Islet precursor cell (in vitro differentiated cells): ENCODE results near the gene FPGS.
"Not testable (repeated sequence)": the region's sequence is repeated elsewhere in the genome, so short reads cannot be mapped to it uniquely, and the experiment has no call there.

Experiments used
- DNase-seq: peaks from one replicate; pipeline ENCODE4 v3.0.0-alpha.2; 2018

Gene FPGS

DNA sequence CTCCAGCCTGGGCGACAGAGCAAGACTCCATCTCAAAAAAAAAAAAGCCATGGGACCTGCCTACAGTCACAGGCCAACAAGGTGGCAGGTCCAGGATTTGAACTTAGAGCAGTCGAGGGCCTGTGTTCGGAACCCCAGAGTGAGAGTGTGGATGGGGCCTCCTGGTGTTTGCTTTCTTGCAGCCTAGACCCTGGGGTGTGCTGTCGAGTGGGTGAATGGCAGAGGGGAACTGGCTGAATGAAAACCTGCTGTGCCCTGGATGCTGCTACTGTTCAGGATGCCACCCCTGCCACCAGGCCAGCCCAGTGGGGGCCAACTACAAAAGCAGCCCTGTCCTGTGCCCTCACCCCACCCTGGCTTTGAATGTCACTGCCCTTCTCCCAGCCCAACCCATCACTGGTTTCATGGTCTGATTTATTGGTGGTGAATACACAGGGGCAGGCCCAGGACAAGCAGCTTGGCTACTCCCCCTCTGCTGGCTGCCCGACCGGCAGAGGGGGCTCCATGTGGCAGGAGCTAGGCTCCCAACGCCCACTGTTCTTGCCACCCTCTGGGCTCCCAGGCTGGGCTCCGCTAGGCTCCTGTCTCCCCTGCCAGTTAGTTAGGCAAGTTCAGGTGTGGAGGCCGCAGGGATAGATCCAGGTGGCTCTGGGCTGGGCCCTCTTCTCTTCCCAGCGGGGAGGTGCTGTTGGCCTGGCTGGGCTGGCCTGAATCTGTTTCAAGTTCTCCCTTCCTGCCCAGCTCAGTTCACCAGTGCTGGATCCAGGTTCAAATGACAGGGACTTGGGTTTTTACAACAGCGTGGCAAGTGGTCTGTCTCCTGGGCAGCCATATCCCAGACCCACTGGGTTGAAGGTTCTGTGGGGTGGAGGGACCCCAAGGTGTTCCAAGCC lies 12.2 kb downstream of the FPGS start:
- DNase-seq = no peak

DNA sequence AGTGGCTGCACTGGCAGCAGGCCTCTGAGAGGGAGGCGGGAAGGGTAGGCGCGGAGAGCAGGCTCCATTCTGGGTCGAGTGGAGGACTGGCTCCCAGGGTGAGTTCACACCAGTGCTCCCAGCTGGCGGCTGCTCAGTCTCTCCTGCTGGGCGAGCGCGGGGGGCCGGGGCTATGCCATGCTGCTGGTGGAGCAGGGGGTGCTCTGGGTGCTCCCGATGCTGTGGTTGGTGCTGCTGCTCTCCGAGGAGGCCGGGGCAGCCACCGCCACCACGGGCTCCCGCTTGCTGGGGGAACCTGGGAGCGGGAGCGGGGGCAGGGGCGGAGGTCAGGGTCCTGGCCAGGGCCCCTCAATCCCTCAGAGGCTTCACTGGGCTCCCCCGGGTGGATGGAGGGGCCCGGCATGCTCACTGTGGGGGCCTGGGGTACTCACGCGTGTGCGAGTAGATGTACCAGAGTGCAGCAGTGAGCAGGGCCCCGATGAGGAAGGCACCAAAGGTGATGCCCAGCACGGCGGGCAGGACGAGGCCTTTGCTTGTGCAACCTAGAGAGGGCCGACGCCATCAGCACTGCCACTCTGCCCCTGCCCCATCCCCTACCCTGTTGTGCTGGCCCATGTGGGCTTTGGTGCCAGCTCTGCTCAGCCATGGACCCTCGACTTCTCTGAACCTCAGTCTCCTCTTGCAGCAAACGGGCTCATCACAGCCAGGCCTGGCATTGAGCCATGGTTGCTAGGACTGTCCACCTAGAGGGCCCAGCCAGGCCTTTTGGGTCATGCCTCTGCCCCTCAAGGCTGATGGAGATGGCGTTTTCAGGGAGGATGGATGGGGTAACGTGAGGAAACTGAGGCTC lies 13.1 kb downstream of the FPGS start:
- no peak for DNase-seq

DNA sequence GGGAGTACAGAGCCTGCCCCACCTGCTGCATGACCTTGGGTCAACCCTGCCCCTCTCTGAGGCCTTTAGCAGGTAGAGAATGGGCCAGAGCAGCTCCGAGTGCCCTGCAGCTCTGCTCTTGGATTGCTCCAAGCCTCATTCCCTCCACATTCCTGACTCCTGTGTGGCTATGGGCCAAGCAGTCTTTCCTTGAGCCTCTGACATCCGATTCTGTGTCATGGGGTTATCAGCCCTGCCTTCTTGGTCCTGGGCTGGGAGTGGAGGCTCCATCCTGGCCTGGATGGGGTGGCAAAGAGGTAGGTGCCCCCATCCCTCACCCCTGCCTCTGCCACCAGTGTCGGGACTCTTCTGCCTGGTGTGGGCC lies 13.7 kb downstream of the FPGS start:
- no peak for DNase-seq

DNA sequence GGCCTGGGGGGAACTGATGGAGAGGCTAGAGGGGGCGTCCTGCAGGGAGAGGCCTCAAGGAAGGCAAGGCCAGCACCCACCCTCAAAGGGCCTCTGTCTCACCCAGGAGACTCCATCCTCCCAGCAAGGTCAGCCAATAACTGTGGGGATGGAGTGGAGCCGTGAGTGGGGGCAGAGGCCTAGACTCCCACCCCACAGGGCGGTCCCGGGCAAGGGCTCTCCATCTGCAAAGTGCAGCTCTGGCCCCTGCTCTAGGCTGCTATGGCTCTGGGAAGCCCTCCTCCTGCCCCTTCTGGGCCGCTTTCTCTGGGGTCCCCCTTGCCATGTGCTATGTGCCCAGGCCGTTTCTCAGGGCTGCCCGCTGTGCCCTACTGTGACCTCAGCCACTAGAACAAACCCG lies 14.0 kb downstream of the FPGS start:
- DNase-seq = no peak

DNA sequence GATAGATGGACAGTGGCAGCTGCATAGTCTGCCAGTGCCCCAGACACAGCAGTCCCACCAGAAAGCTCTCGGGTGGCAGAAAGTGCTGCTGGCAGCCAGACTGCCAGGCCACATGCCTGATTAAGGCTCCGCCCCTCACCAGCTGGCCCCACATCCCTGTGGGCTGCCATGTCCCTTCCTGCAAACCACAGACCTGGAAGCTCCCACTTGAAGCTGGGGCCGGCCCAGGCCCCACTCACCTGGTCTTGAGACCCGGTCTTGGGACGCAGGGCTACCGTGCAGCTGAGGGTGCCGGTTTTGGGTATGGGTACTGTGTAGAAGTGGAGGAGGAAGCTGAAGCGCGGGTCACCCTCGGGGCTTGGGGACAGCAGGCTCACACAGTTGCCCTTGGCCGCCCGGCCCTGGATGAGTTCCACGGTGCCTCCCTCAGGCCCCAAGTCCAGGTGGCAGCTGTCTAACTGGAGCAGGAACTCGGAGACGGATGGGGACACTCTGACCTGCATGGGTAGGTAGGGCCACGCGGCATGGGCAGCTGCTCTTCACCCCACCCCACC lies 15.3 kb downstream of the FPGS start:
- peak; percentile 53 for DNase-seq

DNA sequence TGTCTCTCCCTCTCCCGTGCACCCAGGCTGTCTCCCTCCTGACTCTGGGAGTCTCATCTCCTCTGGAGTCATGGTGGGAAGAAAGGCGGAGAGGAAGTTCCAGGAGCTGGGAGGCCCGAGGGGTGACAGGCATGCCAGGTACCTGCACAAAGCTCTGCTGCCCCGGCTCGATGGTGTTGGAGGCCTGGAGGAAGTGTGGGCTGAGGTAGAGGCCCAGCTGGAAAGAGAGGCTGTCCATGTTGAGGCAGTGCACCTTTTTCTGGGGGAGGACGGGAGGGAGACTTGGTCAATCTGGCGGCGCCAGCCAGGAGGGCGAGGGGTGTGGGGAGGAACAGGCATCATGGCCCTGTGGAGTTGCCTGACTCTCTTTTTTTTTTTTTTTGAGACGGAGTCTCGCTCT lies 15.9 kb downstream of the FPGS start:
- DNase-seq = peak; percentile 47

DNA sequence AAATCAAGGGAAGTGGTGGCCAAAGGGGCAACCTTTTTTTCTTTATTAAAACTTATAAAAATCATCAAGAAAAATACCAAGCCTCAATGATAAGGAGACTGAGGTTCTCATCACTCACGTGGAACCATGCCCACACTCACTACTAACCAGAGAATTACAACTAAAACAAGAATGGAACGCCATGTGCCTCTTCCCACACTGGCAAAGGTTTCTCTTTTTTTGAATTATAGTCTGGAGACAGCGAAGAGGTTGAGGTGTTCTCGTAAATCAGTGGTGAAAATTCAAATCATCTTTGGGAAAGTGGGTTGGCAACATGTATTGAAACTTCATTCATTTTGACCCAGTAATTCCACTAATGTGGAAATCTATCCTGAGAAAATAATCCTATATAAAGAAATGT lies 19.4 kb downstream of the FPGS start:
- no peak for DNase-seq

DNA sequence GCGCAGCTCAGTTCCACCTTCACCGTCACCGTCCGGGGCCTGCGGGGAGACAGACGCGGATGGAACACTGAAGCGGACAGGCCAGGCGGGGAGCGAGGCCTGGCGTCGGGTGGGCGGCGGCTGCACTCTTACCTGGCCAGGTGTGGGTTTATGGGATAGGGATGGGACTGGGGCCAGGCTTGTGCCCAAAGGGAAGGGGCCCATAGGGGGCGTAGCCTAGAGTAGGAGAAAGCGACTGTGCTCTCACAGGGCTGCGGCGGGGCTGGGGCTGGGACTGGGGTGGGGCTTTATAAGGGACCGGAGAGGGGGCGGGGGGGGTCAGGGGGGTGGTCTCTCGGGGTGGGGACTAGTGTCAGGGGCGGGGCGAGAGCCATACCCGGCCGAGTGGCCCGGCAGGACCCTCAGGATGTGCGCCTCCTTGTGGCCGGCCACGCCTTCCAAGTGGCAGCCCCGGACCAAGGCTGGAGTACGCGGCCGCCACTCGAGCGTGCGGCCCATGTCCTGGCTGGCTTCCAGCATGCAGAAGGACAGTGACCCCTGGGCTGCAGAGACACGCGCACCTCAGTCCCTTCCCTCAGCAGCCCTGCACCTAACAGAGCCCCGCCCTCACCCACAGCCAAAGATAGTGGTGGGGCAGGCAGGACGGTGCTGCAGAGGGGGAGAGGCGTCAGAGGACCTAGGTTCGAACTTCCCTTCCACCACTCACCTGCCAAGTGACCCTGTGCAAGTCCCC lies 22.8 kb downstream of the FPGS start:
- DNase-seq = peak; percentile 88

DNA sequence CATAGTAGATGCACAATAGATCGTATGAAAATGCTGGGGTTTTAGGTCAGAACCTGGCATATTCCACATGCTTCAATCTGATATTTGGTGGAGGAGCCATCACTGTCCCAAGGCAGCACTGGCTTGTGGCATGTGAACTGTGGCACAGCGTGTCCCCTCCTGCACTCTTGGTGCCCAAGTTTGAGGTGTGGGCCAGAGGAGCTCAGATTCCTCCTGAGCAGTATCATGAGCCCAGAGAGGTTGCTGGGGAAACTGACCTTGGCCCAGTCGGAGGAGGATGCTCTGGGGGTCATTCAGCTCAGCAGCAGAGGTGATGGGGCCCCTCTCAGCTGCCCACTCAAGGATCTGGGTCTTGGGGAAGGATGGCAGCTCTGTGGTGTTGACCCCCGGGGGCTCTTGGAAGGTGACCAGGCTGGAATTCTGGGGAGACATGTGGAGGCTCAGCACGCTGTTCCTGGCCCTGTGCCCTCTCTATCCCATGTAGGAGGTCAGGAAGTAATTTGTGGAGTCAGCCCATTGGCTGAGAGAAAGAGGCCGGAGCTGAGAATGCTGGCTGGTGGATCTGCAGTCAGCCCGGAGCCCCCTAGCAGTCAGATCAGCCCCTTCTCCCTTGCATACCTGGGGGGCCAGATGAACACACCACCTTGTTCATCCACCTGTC lies 23.7 kb downstream of the FPGS start:
- no peak for DNase-seq

DNA sequence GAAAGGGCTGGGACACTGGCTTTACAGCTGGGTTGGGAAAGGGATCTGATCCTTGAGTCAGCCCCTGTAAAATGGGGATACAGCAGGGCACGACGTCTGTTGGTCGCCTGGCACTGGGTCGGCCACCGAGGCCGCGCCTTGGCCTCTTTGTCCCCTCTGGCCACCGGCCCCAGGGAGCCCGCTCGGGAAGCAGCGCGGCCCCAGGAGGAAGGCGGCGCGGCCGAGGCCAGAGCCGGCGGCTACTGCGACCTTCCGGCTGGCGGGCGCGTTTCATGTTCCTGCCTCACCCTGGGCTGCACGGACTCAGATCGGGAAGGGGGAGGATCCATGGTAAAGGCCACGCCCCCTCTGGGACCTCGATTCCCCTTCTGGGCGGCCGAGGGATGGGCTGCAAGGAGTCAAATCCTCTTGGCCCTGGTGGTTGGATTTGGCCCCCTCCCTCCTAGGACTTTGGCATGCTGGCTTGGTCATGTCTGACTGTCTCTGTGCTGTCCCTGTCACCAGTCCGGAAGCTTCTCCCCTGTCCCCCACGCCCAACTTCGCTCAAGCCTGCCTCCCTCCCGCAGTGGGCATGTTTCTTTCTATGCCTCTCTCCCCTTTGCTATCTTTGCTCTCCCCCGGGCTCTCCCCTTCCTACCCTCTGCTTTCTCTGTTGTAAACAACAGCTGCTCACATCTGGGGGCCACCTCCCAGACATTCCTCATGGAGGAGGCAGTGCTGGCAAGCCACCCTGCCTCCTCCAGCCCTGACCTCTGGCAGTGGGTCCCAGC lies 25.8 kb downstream of the FPGS start:
- DNase-seq = peak; percentile 95

DNA sequence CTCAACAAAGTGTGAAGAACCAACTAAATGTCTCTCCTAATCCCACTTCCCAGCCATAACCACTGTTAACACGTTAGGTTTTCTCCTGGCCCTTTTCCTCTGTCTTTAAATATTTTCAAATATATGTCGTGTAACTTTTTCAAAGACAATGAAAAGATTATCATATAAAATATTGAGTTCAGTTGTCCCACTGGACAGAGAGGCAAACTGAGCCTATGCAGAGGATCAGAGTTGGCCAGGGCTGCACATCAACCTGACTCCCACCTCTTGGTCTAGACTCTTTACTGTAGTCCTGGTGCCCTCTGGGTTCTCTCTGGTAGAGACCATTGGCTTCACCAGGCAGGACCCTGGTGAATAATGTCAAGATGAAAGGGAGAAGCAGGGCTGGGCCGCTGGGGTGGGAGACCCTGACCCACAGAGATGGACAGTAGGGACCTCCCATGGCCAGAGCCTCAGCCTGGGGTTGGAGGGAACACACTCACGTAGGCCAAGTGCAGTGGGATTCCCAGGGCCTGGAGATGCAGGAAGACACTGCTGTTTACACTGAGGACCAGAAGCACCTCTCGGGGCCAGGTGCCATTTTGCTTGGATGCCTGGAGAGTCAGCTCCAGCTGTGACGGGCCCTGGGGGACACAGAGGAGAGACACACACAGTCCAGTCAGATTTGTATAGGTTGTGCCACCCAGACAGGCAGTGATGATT lies 26.7 kb downstream of the FPGS start:
- no peak for DNase-seq

DNA sequence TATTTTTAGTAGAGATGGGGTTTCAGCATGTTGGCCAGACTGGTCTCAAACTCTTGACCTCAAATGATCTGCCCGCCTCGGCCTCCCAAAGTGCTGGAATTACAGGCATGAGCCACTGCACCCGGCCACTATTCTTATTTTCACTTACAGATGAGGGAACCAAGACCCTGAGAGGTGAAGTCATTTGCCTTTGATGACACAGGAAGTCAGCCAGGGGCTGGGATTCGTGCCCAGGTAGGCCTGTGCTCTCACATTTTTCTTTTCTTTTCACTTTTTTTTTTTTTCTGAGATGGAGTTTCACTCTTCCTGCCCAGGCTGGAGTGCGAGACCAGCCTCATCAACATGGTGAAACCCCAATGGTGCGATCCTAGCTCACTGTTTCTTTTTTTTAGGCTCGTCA lies 29.6 kb downstream of the FPGS start:
- DNase-seq = no peak

DNA sequence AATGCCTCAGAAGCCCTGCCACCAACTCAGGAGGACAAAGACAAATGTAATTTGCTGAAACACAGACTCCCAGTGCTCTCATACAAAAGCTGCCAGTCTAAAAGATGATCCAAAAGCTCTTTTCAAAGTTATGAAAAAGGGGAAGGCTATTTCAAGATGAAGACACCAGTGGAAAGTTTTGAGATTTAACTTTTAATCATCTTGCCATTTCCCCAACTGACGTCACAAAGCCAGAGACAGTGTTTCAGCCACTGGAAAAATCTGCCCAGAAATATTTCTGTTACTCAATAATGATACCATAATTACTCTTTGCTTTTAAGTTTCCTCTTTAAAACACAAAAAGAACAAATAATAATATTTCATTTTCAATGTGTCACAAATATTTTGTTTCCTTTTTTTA lies 30.9 kb downstream of the FPGS start:
- DNase-seq = no peak

DNA sequence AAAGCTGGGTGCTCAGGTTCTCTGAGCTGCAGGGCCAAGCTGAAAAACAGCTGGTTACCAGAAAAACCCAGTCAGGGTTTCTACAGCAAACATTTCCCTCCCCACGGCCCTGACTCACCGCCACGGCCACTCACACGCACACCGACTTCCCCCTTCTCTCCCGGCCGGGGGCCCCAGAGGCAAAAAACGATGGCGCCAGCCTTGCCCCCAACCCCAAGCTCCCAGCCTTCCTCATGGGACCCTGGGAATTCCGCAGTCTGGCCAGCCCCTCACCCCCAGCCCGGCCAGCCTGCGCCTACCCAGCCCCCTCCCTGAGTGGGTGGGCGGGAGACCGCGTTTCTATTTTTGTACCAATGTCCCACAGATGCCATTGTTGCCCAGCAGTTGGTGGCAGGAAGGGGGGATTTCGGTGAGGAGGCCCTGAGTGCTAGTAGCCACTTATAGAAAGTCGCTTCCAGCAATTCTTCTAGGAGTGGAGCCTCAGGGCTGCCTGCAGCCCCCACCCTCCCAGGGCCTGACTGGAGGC lies 33.4 kb downstream of the FPGS start:
- DNase-seq = no peak

DNA sequence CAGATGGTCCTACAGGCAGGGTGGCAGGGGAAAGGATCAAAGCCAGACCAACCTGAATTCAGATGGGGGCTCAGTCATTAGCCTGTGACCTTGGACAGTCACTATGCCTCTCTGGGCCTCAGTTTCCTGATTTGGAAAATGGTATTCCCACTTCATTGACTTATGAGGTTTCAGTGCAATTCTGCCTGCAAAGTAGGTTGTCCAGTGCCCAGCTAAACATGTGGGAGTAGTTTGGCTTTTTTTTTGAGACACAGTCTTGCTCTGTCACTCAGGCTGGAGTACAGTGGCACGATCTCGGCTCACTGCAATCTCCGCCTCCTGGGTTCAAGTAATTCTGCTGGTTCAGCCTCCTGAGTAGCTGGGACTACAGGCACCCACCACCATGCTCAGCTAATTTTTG lies 33.9 kb downstream of the FPGS start:
- DNase-seq = not testable (repeated sequence)

DNA sequence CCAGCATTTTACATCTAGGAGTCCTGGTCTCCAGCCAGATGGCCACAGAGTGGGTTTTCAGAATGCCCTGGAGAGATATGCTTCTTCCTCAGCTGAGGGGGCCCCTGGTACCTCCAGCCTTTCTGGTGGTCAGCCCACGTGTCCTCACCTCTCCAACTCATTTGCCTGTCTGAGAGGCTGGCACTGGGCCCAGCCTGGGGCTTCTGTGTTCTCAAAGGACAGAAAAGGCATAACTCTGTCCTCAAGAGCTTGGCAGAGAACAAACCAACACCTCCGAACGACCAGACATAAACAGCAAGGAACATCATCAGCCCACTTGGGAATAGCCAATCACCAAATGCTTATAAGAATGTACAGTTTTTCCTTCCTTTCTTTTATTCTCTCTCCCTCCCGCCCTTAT lies 34.7 kb downstream of the FPGS start:
- no peak for DNase-seq

DNA sequence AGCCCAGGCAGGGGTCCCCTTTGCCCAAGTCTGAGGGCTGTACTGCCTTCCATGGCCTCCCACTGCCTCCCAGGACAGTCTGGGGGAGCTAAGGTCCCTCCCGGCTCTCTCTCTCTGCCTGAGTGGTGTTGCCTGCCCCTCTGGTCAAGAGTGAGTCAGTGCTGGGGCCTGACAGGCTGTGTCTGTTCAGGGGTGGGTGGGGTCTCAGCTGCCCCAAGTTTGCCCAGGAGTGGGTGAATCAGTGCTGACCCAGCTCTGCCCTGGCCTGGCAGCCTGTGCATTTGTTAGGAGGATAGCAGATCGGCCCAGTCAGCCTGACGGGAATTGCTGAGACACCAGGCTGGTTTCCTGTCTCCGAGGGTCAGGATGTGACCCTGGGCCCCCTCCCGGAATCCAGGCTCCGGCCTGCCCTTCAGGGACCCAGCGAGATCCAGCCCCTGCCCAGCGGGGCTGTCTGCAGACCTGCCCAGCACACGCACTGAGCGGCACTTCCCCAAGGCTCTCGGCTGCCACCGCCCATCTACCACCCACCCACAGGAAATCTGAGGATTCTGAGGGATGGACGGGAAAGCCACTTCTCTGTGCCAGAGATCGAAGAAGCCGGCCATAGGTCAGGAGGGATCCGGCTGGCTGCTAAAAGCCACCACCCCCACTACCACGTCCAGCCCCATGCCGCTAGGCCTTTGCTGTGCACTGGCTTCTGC lies 35.8 kb downstream of the FPGS start:
- peak; percentile 82 for DNase-seq

DNA sequence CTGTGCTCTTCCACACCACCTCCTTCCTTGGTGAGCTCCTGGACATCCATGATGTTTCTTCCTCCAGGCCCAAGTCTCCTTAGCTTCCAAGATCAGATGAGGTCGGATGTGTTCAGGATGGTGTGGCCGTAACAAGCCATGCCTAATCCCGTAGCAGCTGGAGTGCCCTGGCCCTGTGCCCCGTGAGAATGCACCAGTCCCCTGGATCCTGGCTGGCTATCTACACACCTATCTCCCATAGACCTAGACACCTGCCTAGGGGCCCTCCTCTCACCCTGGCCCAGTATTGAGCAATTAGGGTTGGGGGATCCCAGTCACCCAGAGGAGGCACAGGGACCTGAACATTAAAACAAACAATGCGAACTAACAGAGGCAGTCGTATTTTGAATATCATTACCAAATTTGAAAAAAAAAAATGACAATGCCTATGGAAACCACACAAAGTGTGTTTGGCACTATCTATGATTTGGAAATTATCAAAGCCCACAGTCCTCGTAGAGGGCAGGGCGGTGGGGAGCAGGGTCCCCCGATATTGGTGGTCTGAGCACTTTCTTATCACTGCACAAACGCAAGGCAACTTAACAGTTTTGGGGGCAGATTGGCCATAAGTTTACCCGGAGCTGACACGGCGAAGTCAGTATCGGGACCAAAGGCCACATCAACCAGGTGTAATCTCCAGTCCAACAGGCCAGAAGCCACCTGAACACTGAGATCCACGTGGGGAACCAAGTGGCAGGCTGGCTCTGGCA lies 38.6 kb downstream of the FPGS start:
- peak; percentile 30 for DNase-seq

DNA sequence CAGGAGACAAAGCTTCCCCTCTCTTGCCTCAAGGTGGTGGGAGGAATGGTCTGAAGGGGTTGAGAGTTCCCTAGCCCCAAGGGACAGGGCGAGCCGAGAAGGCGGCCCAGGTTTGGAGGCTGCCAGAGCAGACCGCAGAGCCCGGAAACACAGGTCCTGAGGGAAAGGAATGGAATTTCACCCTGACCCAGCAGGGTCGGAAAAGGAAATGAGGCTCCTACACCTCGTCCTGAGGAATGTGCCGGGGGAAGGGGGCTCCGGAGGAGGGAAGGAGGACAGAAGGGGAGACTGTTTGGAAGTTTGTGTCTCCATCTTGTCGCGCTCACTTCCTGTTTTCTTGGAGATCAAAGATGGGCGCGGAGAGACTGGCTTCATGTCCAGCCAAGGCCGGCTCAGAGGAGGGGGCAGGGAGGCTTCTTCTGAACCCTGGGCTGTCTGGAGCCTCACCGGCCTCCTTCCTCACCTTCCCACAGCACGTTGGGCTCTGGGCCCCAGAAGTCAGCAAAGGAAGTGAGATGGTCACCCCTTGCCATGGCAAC lies 42.2 kb downstream of the FPGS start:
- peak; percentile 93 for DNase-seq
